Tibial nerve (tissue), 4 donors: ENCODE measurements around the gene PCSK6. TPM values are rescaled to one million over a fixed set of nuclear protein-coding genes. Genes with fewer than 3 reads are reported as not detected.
"Not testable (repeated sequence)": the region's sequence is repeated elsewhere in the genome, so short reads cannot be mapped to it uniquely, and the experiment has no call there.

ENCODE experiments used
- DNase-seq, 2 donors: peaks; one replicate each; pipeline ENCODE4 v3.0.0-alpha.2; 2019; ENCODE audit warnings: low spot score in 2 of 2
- H3K27ac ChIP-seq, 4 donors: fragments of 200-600 bp; sonication (generic) in 3 of 4; one replicate each; pipeline ENCODE4 v1.5.1; 2017 to 2019; ENCODE audit warnings: mild to moderate bottlenecking in 1 of 4
- H3K27me3 ChIP-seq, 2 donors: fragments of 200-600 bp; sonication (generic) in 1 of 2; one replicate each; pipeline versions ENCODE4 v1.5.1 to v1.6.0; 2017 to 2019
- H3K36me3 ChIP-seq, 3 donors: fragments of 200-600 bp; sonication (generic); one replicate each; pipeline ENCODE4 v1.5.1; 2018 to 2019
- H3K4me1 ChIP-seq, 4 donors: fragments of 200-600 bp; sonication (generic) in 3 of 4; one replicate each; pipeline ENCODE4 v1.5.1; 2017 to 2019
- H3K4me3 ChIP-seq, 4 donors: fragments of 200-600 bp; sonication (generic) in 3 of 4; one replicate each; pipeline ENCODE4 v1.5.1; 2017 to 2019; ENCODE audit warnings: mild to moderate bottlenecking in 1 of 4, moderate library complexity in 1 of 4
- H3K9me3 ChIP-seq, 4 donors: fragments of 200-600 bp; sonication (generic) in 3 of 4; one replicate each; pipeline ENCODE4 v1.5.1; 2017 to 2019
- CTCF ChIP-seq, 5 experiments: fragments of 200-600 bp in 3 of 5; fragments of 450-650 bp in 2 of 5; sonication (generic) in 3 of 5; IDR thresholded peaks; one replicate each; pipeline ENCODE4 v1.5.1; 2016 to 2019; ENCODE audit warnings: antibody characterized with exemption in 5 of 5, mild to moderate bottlenecking in 3 of 5, moderate library complexity in 2 of 5
- EP300 ChIP-seq, 2 donors: sonication (generic); formaldehyde crosslinking; IDR thresholded peaks; one replicate each; pipeline ENCODE4 v1.6.1; 2017; ENCODE audit warnings: antibody characterized with exemption in 2 of 2, mild to moderate bottlenecking in 1 of 2
- POLR2A ChIP-seq, 2 donors: fragments of 450-650 bp; IDR thresholded peaks; one replicate each; pipeline ENCODE4 v1.6.1; 2017; ENCODE audit warnings: antibody characterized with exemption in 2 of 2, mild to moderate bottlenecking in 2 of 2, moderate library complexity in 2 of 2
- WGBS, 2 donors: methylation state at CpG; one replicate each; pipeline ENCODE4 v1.1.5; 2018; 5-methylcytosine and 5-hydroxymethylcytosine counted together
- total RNA-seq, 4 donors: library from RNA; depleted of rRNA; stranded (reverse); fragments of >200 nt; gene quantifications; one replicate each; pipeline ENCODE4 v1.1.0, GENCODE V29; 2016

The PCSK6 gene
- total RNA-seq, 4 donors from 2014 or later = 8.5 to 27.0 (median 13.2) TPM

GRCh38 chr15:101294731-101295606, 194.5 kb downstream of the PCSK6 start, which contains the start of gene SNRPA1:
Gene SNRPA1 (minus strand): TSS chr15:101295248. CDS start chr15:101295178, 70 bp downstream.
- TF ChIP-seq EP300 (IDR thresholded peaks at IDR 0.05) = peak; percentile 50 to 98
- peak in 2 of 5 experiments; percentile 17 to 60 for TF ChIP-seq CTCF (IDR thresholded peaks at IDR 0.05)
- peak; percentile 52 to 89 for TF ChIP-seq POLR2A (IDR thresholded peaks at IDR 0.05)
- Histone ChIP-seq H3K4me1 (peaks cover 0 to 43% (median 19%) of the 10 kb centered on the region in 4 donors), H3K9me3 (no peaks in the 10 kb centered on the region), H3K27ac (peak within 1 kb of the TSS; percentile 89 to 98 (median 94)), H3K27me3 (no peaks in the 10 kb centered on the region), H3K4me3 (peak within 1 kb of the TSS; percentile 95 to 99 (median 97)), H3K36me3 (peaks cover 0 to 14% (median 0%) of the 10 kb centered on the region in 3 donors)
- peak; percentile 96 to 99 for DNase-seq
- 0 to 1% methylated on average over 21 to 61 of the region's 87 CpGs for WGBS, 2 donors

GRCh38 chr15:101293122-101293521, 196.4 kb downstream of the PCSK6 start:
- peak overlapping the region in 1 of 4 donors; percentile 98 for H3K27ac ChIP-seq
- peaks cover 0 to 30% (median 0%) of the 10 kb centered on the region in 3 donors for H3K36me3 ChIP-seq
- DNase-seq = no peak
- no peaks in the 10 kb centered on the region for H3K9me3 ChIP-seq
- peak overlapping the region in 2 of 4 donors; percentile 97 to 99 for H3K4me3 ChIP-seq
- TF ChIP-seq POLR2A (IDR thresholded peaks at IDR 0.05) (no peak), EP300 (IDR thresholded peaks at IDR 0.05) (no peak), CTCF (IDR thresholded peaks at IDR 0.05) (no peak)
- H3K4me1 ChIP-seq = peaks cover 0 to 53% (median 19%) of the 10 kb centered on the region in 4 donors
- 73 to 79% methylated on average over 10 of the region's 10 CpGs for WGBS, 2 donors
- no peaks in the 10 kb centered on the region for H3K27me3 ChIP-seq

GRCh38 chr15:101288905-101289513, 200.5 kb downstream of the PCSK6 start:
- Histone ChIP-seq H3K27me3 (no peaks in the 10 kb centered on the region), H3K4me3 (no peak overlapping the region), H3K4me1 (peaks cover 0 to 49% (median 16%) of the 10 kb centered on the region in 4 donors), H3K27ac (no peak overlapping the region), H3K9me3 (no peaks in the 10 kb centered on the region), H3K36me3 (peaks cover 0 to 68% (median 11%) of the 10 kb centered on the region in 3 donors)
- TF ChIP-seq CTCF (IDR thresholded peaks at IDR 0.05) (peak; percentile 38 to 66 (median 44)), POLR2A (IDR thresholded peaks at IDR 0.05) (no peak), EP300 (IDR thresholded peaks at IDR 0.05) (no peak)
- peak in 1 of 2 donors; percentile 33 for DNase-seq
- WGBS, 2 donors = 72 to 76% methylated on average over 8 of the region's 8 CpGs

GRCh38 chr15:101287342-101287741, 202.2 kb downstream of the PCSK6 start:
- H3K9me3 ChIP-seq, DNase-seq, H3K4me3 ChIP-seq, H3K27me3 ChIP-seq, H3K27ac ChIP-seq: not testable (repeated sequence)
- whole genome bisulfite sequencing, 2 donors = 92 to 93% methylated on average over 6 of the region's 6 CpGs
- H3K4me1 ChIP-seq = peaks cover 0 to 32% (median 2%) of the 10 kb centered on the region in 4 donors
- H3K36me3 ChIP-seq = peaks cover 0 to 85% (median 11%) of the 10 kb centered on the region in 3 donors

- Histone ChIP-seq H3K27ac (no peak overlapping the region), H3K4me3 (no peak overlapping the region), H3K27me3 (no peaks in the 10 kb centered on the region), H3K4me1 (peaks cover 0 to 25% (median 0%) of the 10 kb centered on the region in 4 donors), H3K9me3 (no peaks in the 10 kb centered on the region), H3K36me3 (peaks cover 0 to 92% (median 11%) of the 10 kb centered on the region in 3 donors)
- 80 to 82% methylated on average over 9 of the region's 9 CpGs for WGBS, 2 donors
- no peak for DNase-seq
- TF ChIP-seq CTCF (IDR thresholded peaks at IDR 0.05) (no peak), POLR2A (IDR thresholded peaks at IDR 0.05) (no peak), EP300 (IDR thresholded peaks at IDR 0.05) (no peak)
These were observed 202.9 kb downstream of the PCSK6 start for GRCh38 chr15:101286471-101287114.
